Hippocampal formation (tissue), 2 donors: ENCODE data around the gene TMEM38B.
"Not testable (repeated sequence)": the region's sequence is repeated elsewhere in the genome, so short reads cannot be mapped to it uniquely, and the experiment has no call there.

Source experiments
- DNase-seq, 2 donors: peaks; one replicate each; lab custom pipeline; 2025; lab: John Stamatoyannopoulos, UW

The TMEM38B gene

GRCh38 chr9:105722099-105722498, 27.8 kb downstream of the TMEM38B start:
- DNase-seq: no peak

- DNase-seq: no peak
Observed at GRCh38 chr9:105725370-105725769, 31.0 kb downstream of the TMEM38B start.

- not testable (repeated sequence) for DNase-seq
Observed at GRCh38 chr9:105728230-105728629, 33.9 kb downstream of the TMEM38B start.

GRCh38 chr9:105731420-105731819, 37.1 kb downstream of the TMEM38B start:
- not testable (repeated sequence) for DNase-seq

GRCh38 chr9:105735366-105735765, 41.0 kb downstream of the TMEM38B start:
- no peak for DNase-seq

GRCh38 chr9:105737205-105737604, 42.9 kb downstream of the TMEM38B start:
- DNase-seq: no peak

- no peak for DNase-seq
Observed at GRCh38 chr9:105742088-105742487, 47.7 kb downstream of the TMEM38B start.

- not testable (repeated sequence) for DNase-seq
Observed at GRCh38 chr9:105747325-105747724, 53.0 kb downstream of the TMEM38B start.

GRCh38 chr9:105751761-105752160, 57.4 kb downstream of the TMEM38B start:
- DNase-seq: no peak

GRCh38 chr9:105757496-105758251, 63.3 kb downstream of the TMEM38B start:
- DNase-seq: no peak

GRCh38 chr9:105760053-105760452, 65.7 kb downstream of the TMEM38B start:
- no peak for DNase-seq

- DNase-seq: not testable (repeated sequence)
Observed at GRCh38 chr9:105782561-105783494, 88.5 kb downstream of the TMEM38B start.

GRCh38 chr9:105783495-105783872, 89.1 kb downstream of the TMEM38B start:
- not testable (repeated sequence) for DNase-seq

- DNase-seq: not testable (repeated sequence)
Observed at GRCh38 chr9:105786796-105787195, 92.5 kb downstream of the TMEM38B start.

- DNase-seq: no peak
Observed at GRCh38 chr9:105816202-105816744, 121.9 kb downstream of the TMEM38B start.

- no peak for DNase-seq
Observed at GRCh38 chr9:105816981-105817380, 122.6 kb downstream of the TMEM38B start.

GRCh38 chr9:105818903-105819302, 124.6 kb downstream of the TMEM38B start:
- no peak for DNase-seq

- DNase-seq: no peak
Observed at GRCh38 chr9:105822814-105823213, 128.5 kb downstream of the TMEM38B start.
